Central memory CD4-positive, alpha-beta T cell (primary cell): ENCODE results near the gene BUD23.
"Not testable (repeated sequence)": the region's sequence is repeated elsewhere in the genome, so short reads cannot be mapped to it uniquely, and the experiment has no call there.

Experiments
- DNase-seq: peaks from one replicate; pipeline ENCODE4 v3.0.0; 2022

The BUD23 gene

DNA sequence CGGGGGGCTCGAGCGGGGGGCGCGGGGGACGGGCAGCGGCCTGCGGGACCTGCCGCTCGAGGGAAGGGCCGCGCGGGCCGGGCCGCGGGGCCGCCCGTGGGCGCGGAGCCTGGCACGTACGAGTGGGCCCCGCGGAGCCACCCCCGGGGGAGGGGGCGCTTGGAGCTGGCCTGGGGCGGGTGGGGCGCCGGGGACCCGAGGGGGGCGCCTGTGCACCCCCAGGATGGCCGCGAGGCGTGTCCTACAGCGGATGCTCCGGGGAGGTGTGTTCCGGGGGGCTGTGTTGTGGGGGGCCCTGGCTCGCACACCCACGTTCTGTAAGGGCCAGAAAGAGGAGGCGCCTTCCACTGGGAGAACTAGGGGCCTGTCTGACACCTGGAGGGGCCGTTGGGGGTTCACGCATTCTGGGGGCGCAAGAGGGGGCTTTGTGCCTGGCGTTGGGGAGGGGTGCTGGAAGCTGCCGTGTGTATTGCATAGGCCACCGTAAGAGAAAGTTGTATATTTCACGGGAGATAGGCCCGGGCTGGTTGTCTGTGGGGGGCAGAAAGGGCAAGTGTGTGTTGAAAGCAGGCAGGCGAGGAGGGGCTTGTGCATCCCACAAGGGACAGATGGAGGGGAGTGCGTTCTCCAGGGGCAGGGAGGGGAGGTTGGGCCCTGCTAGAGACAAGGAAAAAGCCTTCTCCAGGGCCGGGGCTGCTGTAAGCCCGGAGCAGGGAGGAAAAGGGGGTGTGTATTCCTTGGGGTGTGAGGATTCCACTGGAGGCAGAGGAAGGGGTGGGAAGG is 15.1 kb upstream of the BUD23 start:
- no peak for DNase-seq

DNA sequence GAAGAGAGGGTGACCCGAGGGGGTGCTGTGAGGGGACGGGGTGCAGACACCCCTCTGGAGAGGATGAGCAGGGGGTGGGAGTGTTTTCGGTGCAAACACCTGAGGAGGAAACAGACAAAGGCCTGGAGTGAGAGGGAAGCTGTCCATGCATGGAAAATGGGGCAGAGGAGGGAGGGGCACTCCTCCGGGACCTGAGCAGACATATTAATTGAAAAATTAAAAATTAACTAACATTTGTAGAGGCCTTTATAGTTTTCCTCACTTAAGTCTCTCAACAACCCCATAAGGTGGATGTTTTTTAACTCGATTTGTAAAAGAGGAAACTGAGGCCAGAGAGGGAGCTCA is 14.5 kb upstream of the BUD23 start:
- DNase-seq, result no peak

- DNase-seq, result no peak
Observed at GRCh38 chr7:73669288-73669701, 14.1 kb upstream of the BUD23 start.

GRCh38 chr7:73669858-73670385 is 13.5 kb upstream of the BUD23 start:
- no peak for DNase-seq

DNA sequence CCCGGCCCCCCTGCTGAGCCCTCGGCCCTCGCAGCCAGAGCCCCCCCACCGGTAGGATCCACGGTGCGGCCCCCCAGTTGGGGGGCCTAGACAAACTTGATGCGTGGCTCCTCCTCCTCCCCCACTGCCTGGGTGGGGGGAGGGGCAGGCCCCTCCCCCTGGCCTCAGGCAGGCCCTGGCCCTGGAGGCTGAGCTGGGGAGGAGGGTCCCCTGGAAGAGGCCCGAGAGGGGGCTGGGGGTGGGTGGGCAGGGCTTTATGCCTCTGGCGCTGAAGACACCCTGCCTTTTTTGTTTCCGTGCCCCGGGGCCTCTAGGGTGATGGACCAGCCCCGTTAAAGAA is 12.1 kb upstream of the BUD23 start:
- no peak for DNase-seq

- no peak for DNase-seq
Observed at GRCh38 chr7:73671857-73672445, 11.4 kb upstream of the BUD23 start.

GRCh38 chr7:73674468-73675124 is 8.8 kb upstream of the BUD23 start:
- no peak for DNase-seq

GRCh38 chr7:73676062-73676461 is 7.3 kb upstream of the BUD23 start:
- not testable (repeated sequence) for DNase-seq

DNA sequence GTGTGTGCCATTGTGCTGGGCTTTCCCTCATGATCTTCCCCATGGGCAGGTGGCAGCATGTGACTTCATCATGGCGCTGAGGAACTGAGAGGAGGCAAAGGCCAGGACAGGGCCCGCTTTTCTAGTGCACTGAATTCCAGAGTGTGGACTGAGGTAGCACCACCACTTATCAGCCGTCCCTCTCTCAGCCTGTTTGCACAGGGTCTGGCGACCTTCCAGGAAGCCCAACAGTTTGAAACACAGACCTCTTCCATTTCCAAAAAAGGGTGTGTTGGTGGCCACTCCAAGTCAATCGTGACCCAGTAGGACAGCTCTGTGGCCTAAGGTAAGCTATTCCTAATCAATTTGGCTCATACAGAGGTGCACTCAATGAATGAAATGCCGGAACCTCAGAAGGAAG is 4.5 kb upstream of the BUD23 start:
- DNase-seq, result no peak

DNA sequence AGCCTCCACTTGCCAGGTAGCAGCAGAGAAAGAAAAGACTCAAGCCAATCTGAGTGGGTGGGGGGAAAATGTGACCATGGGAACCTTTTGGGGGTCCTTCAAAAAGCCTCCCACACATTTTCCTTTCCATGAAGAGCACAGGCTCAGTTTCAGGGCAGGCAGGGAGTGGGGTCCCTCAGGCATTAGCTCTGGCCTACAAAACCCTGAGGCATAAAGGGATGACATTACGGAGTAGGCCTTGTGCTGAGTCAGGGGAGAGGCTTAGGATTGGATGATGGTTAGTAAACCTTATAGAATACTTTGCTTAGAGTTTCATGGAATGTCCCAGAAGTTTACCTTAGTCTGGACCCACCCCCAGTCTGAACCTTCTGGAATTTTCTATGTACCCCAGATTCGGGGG is 3.7 kb upstream of the BUD23 start:
- DNase-seq, result no peak

DNA sequence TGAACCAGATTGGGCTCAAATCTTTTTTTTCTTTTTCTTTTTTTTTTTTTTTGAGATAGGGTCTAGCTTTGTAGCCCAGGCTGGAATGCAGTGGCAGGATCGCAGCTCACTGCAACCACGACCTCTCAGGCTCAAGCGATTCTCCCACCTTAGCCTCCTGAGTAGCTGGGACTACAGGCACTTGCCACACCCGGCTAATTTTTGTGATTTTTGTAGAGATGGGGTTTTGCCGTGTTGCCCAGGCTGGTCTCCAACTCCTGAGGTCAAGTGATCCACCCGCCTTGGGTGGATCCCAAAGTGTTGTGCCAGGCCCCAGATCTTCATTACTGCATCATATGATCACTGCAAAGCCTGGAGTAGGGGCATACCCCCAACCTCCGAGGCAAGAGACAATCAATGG is 2.9 kb upstream of the BUD23 start:
- no peak for DNase-seq

DNA sequence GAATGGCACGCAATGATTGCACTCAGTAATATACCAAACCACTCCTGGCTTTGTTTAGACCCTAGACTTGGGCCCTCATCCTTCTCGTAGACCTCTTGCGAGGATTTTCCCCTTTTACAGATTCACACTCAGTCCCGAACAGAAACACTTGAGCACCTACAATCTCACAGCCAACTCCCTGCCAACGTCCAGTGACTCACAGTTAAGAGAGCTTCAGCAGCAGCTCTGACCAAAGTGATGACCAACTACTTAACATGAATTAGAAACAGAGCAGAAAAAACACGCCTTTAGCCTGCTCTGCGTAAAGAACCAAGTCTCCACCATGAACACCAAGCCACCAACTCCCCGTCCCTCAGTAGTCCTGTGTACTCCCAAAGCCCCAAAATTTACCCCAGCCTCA is 2.4 kb upstream of the BUD23 start:
- no peak for DNase-seq

DNA sequence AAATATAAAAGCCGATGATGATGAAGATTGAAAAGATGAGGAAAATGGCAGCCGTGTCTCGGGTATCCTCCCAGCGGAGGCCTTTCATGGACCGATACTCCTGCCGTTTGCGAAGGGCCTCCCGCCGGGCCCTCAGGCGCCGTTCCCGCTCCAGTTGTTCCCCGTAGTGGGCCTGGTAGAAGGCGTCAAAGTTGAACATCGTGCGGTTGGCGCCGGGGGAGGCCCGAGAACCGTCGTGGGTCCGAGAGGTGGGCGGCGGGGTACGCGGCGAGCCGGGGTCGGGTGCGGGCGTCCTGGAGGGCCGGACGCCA is 697 bp upstream of the BUD23 start:
- DNase-seq, result no peak

DNA sequence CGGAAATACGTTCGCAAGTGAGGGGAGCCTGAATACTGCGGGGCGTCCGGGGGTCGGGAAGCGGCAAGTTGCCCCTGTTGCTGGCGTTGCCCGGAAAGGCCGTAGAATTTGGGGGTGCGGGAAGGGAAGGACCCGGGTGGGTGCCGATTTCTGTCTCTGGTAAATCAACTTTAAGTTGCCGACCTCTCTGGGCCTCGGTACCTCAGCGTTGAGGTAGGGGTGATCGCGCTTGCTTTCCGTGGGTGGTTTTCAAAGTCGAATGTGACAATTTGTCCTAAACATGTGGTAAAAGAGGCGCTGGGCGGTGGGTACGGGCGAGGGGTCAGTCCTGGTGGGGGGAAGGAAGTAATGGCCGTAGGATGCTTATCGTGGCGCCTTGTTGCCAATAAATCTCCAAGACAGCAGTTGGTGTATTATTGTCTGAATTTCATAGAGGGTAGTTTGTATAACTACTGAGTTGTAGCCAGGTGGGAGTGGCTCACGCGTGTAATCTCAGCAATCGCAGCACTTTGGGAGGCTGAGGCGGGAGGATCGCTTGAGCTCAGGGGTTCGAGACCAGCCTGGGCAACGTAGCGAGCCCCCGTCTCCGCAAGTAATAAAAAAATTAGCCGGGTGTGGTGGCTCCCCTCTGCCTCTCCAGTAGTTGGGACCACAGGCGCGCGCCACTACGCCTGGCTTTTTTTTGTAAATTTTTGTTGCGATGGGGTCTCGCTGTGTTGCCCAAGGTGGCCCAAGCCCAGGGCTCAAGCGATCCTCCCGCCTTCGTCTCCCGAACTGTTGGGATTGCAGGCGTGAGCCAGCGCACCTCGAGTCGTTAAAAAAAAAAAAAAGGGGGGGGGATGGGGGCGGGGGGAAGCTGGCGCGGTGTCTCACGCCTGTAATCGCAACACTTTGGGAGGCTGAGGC is 644 bp downstream of the BUD23 start:
- no peak for DNase-seq

DNA sequence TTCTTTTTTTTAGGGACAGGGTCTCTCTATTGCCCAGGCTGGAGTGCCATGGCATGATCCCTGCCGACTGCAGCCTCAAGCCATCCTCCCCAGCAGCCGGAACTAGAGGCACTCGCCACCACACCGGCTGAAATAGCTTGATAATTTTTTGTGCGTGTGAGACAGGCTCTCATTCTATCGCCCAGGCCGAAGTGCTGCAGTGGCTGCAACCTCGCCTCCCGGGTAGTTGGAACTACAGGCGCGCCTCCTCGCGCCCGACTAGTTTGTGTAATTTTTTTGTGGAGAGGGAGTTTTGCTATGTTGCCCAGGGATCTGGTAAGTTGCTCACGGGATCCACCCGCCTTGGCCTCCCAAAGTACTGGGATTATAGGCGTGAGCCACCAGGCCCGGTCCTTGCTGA is 1.9 kb downstream of the BUD23 start:
- no peak for DNase-seq

DNA sequence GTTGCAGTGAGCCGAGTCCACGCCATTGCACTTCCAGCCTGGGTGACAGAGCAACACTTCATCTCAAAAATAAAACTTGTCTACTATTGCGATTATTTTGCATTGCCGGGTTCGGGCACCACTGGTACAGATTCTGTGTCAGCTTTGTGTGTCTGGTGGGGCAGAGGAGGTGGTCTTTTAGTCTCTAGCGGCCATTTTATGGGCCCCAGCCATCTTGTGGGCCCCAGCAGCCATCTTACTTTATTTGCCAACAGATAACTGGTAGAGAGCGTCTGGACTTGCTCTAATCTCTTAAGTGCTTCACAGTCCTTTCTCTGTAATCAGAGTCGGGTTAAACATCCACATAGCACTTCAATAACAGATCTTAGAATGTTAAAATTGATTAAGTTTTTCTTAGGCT is 4.9 kb downstream of the BUD23 start:
- no peak for DNase-seq

DNA sequence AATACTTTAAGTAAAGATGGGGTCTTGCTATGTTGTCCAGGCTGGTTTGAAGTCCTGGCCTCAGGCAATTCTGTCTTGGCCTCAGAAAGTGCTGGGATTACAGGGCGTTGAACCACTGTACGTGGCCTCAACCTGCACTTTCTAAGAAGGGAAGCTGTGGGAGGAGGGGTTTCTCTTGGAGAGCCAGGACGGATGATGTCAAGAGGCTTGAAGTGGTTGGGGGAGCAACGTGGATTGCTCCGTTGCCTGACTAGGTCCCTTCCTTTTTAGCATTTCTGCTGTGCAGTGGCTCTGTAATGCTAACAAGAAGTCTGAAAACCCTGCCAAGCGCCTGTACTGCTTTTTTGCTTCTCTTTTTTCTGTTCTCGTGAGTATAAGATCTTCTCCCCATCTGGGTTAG is 7.2 kb downstream of the BUD23 start:
- no peak for DNase-seq

DNA sequence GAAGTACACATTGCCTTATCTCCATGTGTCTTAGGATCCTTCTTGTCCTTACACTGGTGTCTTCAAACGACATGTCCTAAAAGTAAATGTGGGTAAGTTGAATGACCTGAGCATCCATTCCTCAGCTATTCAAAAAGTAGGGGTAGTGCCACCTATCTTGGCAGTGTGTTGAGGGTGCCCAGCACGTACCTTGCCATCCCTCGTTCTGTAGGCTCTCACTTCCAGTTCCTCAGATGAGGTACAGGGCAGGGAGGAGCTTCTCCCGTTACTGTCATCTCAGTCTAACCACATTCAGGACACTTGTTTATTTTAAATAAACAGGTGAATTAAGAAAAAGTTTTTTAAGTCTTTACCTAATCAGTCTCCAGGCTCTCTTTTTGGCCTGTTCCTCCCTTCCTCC is 13.0 kb downstream of the BUD23 start:
- DNase-seq, result no peak

- no peak for DNase-seq
Observed at GRCh38 chr7:73698410-73698809, 15.0 kb downstream of the BUD23 start.

- DNase-seq, result no peak
Observed at GRCh38 chr7:73699370-73700068, 16.1 kb downstream of the BUD23 start.

- no peak for DNase-seq
Observed at GRCh38 chr7:73700069-73700423, 16.6 kb downstream of the BUD23 start.

- no peak for DNase-seq
Observed at GRCh38 chr7:73700581-73701134, 17.3 kb downstream of the BUD23 start.
